Osteocyte (in vitro differentiated cells): ENCODE results near the gene SMAD3. TPM values are rescaled to one million over a fixed set of nuclear protein-coding genes. Genes with fewer than 3 reads are reported as not detected.

Experiments used
- DNase-seq: peaks from one replicate; pipeline ENCODE4 v3.0.0; 2021; ENCODE audit warnings: mixed read lengths; ENCODE audit not compliant: unreplicated experiment; ENCODE audit errors: extremely low spot score
- H3K27ac Mint-ChIP-seq: one replicate; pipeline ENCODE4 v1.8.0; 2021; ENCODE audit warnings: mild to moderate bottlenecking, mixed read lengths; ENCODE audit not compliant: unreplicated experiment
- H3K27me3 Mint-ChIP-seq: one replicate; pipeline ENCODE4 v1.8.0; 2021; ENCODE audit warnings: mixed read lengths; ENCODE audit not compliant: unreplicated experiment
- H3K36me3 Mint-ChIP-seq: one replicate; pipeline ENCODE4 v1.8.0; 2021; ENCODE audit warnings: mixed read lengths; ENCODE audit not compliant: unreplicated experiment
- H3K4me1 Mint-ChIP-seq: one replicate; pipeline ENCODE4 v1.8.0; 2021; ENCODE audit warnings: mixed read lengths; ENCODE audit not compliant: unreplicated experiment
- H3K4me3 Mint-ChIP-seq: one replicate; pipeline ENCODE4 v1.8.0; 2021; ENCODE audit warnings: mild to moderate bottlenecking, moderate library complexity, mixed read lengths; ENCODE audit not compliant: unreplicated experiment
- H3K9me3 Mint-ChIP-seq: one replicate; pipeline ENCODE4 v1.8.0; 2021; ENCODE audit warnings: mixed read lengths; ENCODE audit not compliant: unreplicated experiment
- total RNA-seq: library from RNA; stranded (reverse); gene quantifications from 2 replicates; pipeline ENCODE4 v1.2.1, GENCODE V29; 2021
- TF ChIP-seq, protein P1 (sequence below): fragments of 200-600 bp; sonication (generic); IDR thresholded peaks from 2 replicates; pipeline ENCODE4 v1.5.0; 2021; ENCODE audit warnings: antibody characterized with exemption, mild to moderate bottlenecking, moderate library complexity

SMAD3 gene
- total RNA-seq, 1 donor from 2014 or later = 39.7 TPM

DNA sequence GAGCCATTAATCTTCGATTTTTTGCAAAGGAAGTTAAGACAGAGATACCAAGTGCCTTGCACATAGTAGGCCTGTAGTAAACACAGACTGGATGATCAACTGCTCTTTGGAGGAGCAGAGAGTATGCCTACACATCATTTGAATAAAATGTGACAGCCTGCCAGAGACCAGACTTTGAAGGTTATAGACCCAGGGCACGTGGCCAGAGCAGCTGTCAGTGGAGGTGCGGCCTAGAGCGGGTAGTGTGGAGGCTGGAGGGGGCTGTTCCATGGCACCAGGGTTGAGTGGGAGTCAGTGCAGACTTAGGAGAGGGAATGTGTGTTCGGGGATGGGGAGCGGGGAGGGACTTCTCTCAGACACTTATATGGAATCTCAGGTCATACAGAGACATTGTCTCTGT lies 80.8 kb downstream of the SMAD3 start:
- peak overlapping the region; percentile 94 for H3K27ac Mint-ChIP-seq
- TF ChIP-seq, protein P1, sequence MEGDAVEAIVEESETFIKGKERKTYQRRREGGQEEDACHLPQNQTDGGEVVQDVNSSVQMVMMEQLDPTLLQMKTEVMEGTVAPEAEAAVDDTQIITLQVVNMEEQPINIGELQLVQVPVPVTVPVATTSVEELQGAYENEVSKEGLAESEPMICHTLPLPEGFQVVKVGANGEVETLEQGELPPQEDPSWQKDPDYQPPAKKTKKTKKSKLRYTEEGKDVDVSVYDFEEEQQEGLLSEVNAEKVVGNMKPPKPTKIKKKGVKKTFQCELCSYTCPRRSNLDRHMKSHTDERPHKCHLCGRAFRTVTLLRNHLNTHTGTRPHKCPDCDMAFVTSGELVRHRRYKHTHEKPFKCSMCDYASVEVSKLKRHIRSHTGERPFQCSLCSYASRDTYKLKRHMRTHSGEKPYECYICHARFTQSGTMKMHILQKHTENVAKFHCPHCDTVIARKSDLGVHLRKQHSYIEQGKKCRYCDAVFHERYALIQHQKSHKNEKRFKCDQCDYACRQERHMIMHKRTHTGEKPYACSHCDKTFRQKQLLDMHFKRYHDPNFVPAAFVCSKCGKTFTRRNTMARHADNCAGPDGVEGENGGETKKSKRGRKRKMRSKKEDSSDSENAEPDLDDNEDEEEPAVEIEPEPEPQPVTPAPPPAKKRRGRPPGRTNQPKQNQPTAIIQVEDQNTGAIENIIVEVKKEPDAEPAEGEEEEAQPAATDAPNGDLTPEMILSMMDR = no peak
- no peaks in the 10 kb centered on the region for H3K27me3 Mint-ChIP-seq
- peaks cover 94% of the 10 kb centered on the region for H3K4me1 Mint-ChIP-seq
- H3K9me3 Mint-ChIP-seq = no peaks in the 10 kb centered on the region
- H3K36me3 Mint-ChIP-seq = no peaks in the 10 kb centered on the region
- H3K4me3 Mint-ChIP-seq = no peak overlapping the region
- DNase-seq = no peak

DNA sequence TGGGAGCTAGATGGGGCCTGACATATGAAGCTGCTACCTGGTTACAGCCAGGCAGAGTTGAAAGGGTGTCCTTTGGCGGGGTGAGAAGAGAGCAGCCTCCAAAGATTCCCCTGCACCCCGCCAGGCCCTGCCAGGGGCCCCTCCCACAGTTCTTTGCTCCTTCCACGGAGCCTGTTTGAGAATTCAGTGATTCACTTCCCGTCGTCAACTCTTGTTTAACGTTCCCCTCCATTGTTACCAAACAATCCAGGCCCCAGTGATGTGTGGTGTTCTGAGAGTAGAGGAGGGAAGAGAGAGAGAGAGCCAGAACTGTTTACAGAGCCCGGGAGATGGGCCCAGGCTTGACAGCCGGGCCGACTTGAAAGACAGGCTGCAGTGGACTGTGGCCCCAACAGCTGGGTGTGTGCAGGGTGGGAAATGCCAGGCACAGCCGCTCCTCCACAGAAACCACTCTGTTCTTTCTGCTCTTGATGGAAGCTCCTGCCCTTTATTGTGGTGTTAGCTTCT lies 81.5 kb downstream of the SMAD3 start:
- peak overlapping the region; percentile 94 for H3K27ac Mint-ChIP-seq
- DNase-seq = no peak
- H3K36me3 Mint-ChIP-seq = no peaks in the 10 kb centered on the region
- peaks cover 90% of the 10 kb centered on the region for H3K4me1 Mint-ChIP-seq
- H3K4me3 Mint-ChIP-seq = no peak overlapping the region
- H3K27me3 Mint-ChIP-seq = no peaks in the 10 kb centered on the region
- TF ChIP-seq, protein P1 = no peak
- no peaks in the 10 kb centered on the region for H3K9me3 Mint-ChIP-seq

DNA sequence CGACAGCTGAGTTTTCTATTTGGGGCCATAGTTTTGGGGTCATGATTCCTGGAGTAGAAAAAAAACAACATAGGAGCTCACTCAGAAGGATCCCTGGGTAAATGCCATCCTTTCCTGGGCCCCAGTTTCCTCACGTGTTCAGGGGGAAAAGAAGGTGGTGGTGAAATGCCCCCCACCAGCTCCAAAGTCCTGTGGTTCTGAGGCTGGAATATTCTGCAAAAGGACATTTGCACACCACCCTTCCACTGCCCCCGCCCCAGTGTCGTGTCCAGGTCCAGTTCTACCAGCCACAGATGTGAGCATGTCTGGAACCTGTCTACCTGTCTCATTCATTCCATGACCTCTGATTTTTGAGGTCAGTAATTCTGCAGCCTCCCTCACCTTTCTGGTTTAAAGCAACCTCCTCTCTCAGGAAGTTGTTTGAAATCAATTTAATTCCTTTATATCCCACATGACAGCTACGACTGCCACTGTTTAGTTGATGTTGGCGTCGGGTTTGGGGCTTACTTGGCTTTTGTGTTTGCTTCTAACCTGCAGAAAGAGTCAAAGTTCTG lies 82.1 kb downstream of the SMAD3 start:
- no peaks in the 10 kb centered on the region for H3K36me3 Mint-ChIP-seq
- no peaks in the 10 kb centered on the region for H3K27me3 Mint-ChIP-seq
- TF ChIP-seq, protein P1 = no peak
- DNase-seq = no peak
- no peaks in the 10 kb centered on the region for H3K9me3 Mint-ChIP-seq
- peak overlapping the region; percentile 94 for H3K27ac Mint-ChIP-seq
- no peak overlapping the region for H3K4me3 Mint-ChIP-seq
- peaks cover 90% of the 10 kb centered on the region for H3K4me1 Mint-ChIP-seq

DNA sequence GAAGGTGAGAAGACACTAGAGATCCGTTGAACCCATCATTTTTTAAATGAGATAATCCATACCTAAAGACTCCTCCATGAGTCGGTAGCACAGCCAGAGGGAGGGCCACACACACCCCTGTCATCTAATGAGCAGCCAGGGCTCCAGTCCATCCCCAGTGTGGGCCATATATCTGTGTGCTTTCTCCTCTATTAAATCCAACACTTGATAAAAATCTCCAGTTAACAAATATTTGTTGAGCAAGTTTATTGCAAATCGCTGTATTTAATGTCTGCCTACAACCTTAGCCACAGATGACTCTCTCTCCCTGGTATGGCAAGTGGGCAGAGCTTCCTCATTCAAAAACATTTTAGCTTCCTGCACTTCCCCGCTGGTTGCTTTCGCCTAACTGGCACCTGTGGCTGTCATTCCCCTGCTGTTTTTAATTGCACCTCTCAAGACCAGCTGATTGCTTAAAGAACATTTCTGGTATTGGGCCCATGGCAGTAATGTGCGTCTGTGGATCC lies 82.8 kb downstream of the SMAD3 start:
- Mint-ChIP-seq H3K4me1 (peaks cover 87% of the 10 kb centered on the region), H3K27ac (peak overlapping the region; percentile 94), H3K4me3 (no peak overlapping the region), H3K27me3 (no peaks in the 10 kb centered on the region), H3K36me3 (no peaks in the 10 kb centered on the region), H3K9me3 (no peaks in the 10 kb centered on the region)
- TF ChIP-seq, protein P1 = no peak
- no peak for DNase-seq

DNA sequence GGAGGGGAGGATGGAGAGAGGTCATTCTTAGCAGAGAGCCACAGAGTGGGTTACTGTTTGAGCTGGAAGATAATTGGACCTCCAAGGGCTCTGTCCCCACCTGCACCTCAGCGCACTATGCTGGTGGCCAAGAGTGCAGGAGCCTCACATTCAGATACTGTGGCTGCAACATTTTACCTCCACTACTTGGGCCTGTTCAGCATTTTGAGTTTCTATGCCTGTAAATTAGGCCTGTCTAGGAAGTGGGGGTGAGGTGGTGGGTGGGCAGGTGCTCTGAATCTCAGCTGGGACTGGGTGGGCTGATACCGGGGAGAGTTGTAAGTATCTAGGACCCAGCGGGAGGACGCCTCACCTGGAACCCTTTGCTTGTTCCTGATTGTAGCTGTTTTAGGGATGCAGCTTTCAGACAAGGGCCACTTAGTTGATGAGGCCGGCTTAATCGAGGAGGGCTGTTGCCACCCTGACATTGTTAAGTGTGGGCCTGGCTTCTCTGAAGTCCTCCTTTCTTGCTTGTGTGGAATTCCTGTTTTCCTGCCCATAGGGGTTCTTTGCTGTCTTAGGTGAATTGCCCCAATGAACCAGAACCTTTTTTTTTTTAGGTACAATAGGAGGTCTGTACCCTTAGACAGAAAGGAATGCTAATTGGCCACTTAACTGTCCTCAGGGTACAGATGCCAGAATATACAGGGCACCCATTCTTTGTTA lies 83.8 kb downstream of the SMAD3 start:
- Mint-ChIP-seq H3K4me3 (no peak overlapping the region), H3K27me3 (no peaks in the 10 kb centered on the region), H3K27ac (peak overlapping the region; percentile 94), H3K9me3 (no peaks in the 10 kb centered on the region), H3K4me1 (peaks cover 80% of the 10 kb centered on the region), H3K36me3 (no peaks in the 10 kb centered on the region)
- no peak for DNase-seq
- TF ChIP-seq, protein P1 = no peak
